NCI-H2029 (cell line): ENCODE results near the gene MTMR10.

Source experiments
- DNase-seq: peaks from one replicate; lab custom pipeline; 2025; lab: John Stamatoyannopoulos, UW

MTMR10 gene

DNA sequence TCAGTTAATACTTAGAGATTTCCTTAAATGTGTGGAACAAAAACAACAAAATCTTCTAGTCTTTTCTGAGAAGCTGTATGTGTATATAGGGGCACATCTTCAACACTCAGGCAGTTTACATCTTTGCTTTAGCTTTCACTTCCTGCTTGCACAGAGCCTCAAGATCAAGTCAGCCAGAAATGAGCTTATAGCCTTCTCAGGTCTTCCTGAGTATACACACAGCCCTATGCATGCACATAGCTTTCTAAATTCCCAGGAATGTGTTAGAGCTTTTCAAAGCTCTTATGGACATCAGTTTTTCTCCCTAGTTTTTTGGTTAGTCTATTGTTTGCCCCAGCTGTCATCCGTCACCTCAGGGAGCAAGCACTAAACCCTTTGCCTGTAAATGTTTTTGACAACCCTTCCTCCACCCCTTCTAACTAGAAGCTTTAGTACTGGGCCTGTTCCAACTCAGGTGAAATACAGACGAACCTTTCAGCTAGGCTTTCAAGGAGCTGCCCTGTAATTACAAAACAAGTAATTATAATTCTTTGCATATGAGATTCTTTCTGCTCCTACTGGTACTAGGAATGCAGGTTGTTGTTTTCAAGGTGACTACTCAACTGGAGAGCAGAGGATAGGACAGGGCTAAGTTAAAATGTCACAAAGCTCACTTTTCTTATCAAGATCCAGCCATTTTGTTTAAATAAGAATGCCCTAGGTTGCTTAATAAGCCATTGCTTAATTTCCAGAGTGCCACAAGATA lies 22.6 kb upstream of the MTMR10 start:
- DNase-seq = no peak

DNA sequence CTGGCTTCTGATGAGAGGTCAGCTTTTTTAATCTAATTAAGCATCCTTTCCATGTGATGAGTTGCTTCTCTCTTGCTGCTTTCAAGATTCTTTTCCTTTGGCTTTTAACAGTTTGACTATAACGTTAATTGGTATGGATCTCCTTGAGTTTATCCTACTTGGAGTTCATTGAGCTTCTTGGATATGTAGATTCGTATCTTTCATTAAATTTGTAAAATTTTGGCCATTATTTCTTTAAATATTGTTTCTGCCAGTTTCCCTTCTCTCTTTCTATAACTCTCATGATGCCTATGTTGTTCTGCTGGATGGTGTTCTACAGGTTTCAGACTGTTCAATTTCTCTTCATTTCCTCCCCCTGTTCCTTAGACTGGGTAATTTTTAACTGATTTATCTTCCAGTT lies 21.0 kb upstream of the MTMR10 start:
- no peak for DNase-seq

DNA sequence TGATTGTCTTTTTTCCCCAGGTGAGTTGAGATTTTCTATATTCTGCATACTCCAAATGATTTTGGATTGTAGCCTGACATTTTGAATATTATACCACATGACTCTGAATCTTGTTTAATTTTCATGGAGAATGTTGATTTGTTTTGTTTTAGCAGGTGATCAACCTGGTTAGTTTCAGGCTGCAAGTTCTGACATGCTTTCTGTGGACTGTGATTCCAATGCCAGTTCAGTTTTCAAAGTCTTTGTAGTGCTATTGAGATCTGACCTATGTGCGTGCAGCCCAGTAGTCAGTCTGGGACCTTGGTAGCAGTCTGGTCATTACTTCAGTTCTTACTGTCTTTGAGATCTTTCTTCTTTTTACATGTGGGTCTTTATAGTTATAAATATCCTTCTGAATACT lies 18.6 kb upstream of the MTMR10 start:
- no peak for DNase-seq

DNA sequence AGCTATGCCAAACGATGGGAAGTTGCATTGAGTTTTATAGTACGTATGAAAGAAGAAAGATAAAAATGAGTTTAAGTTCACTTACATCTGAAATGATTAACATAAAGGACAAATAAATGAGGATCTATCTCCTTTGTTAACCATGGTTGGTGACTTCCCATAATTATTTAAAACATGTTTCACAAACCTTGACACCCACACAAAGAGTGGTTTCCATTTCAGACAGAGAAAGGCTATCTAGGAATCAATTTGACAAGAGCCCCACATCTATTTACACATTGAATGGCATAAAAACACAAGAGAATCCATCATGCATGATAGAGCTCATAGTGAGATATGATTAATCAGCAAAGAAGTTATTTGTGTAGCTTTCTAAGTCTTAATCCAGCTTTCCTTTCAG lies 14.2 kb upstream of the MTMR10 start:
- no peak for DNase-seq

DNA sequence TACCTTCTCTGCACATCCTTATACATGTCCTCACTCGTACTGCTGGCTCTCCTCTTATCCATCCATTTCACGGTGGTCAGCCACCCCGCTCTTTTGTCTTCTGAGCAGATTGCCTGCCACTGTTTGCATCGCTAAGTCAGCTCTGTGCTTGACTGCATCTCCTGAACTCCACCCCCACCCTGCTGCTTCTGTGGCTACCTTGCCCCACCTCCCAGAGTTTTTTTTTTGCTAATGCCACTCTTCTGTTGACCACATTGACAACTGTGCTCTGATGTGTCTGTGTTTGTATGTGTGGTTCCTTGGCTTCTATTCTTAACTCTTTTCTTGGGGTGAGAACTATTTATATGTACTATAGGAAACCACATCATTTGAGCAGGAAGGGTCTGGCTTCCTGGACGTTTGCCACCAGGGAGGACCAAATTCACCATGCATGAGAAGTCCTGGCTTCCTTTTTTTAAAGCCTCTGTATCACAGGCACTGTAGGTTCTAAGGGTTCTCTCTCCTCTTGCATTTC lies 12.8 kb upstream of the MTMR10 start:
- no peak for DNase-seq

DNA sequence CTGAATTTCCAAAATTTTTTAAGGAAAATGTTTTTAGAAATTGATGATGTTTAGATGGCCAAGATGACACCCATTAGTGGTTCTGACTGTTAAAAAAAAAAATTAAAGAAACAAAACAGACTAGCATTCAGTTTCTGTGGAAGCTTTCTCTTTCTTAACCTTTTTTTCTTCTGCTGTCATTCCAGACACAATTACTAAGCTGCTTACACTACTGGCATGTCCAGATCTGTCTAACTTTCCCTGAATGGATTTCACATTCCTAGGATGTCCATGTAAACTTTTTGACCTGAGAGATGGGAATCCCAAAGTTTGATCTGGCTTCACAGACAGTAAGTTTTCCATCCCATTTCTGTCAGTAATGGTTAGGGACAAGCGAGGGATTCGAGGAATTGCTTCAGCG lies 10.3 kb upstream of the MTMR10 start:
- no peak for DNase-seq

DNA sequence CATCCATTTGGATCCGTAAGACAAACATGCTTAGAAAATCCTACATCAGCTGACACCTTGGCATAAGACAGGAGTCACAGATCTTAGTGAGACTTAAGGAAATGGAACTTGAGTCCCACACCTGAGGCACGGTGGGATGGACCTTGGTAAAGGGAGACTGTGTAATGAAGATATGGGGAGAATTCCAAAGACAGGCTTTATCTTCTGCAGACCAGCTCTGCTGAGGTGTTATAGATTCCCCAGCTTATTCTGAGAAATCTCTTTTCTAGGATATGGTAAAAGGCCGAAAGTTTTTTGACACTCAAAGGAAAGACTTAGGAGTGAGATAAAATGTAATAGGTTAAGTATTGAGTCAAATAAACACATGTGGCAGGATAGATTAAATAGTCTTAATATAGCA lies 8.3 kb upstream of the MTMR10 start:
- no peak for DNase-seq

DNA sequence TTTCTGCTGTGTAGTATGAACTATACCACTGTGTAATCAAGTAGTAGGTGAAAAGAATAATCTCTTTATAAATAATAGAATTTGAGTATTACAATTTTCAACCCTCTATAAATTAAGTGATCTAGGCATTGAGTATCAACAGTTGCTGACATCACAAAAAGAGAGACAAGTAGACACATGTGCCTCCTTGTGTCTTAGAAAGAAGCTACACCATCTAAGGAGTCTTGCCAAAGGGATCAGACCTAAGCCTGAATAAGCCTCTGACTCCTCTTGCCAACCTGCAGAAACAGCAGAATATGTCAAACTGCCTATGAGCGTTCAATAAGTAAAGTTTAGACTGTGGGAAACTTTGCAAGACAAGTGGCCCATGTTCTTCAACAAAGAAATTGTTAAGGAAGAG lies 5.8 kb upstream of the MTMR10 start:
- DNase-seq = no peak

DNA sequence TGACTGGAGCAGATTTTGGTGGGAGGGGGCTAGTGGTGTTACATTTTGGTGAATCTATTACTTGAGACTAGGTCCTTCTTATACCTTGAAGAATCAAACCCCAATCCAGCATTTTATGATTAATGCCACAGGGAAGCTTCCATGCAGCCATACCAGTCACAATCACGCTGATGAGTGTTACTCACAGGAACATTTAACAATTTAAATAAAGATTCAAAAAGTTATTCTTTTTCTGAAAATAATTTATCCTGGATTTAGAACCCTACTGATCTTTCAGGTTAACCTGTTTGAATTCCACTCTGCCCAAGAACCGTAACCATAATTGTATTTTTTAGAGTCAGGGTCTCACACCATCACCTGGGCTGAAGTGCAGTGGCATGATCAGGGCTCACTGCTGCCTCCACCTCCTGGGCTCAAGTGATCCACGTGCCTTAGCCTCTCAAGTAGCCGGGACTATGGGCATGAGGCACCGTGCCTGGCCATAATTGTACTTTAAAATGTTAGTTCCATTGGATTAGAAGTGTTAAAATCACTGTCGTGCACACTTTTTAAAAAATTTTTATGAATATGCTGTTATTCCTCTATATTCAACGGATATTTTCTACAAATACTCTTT lies 929 bp upstream of the MTMR10 start:
- DNase-seq = no peak

DNA sequence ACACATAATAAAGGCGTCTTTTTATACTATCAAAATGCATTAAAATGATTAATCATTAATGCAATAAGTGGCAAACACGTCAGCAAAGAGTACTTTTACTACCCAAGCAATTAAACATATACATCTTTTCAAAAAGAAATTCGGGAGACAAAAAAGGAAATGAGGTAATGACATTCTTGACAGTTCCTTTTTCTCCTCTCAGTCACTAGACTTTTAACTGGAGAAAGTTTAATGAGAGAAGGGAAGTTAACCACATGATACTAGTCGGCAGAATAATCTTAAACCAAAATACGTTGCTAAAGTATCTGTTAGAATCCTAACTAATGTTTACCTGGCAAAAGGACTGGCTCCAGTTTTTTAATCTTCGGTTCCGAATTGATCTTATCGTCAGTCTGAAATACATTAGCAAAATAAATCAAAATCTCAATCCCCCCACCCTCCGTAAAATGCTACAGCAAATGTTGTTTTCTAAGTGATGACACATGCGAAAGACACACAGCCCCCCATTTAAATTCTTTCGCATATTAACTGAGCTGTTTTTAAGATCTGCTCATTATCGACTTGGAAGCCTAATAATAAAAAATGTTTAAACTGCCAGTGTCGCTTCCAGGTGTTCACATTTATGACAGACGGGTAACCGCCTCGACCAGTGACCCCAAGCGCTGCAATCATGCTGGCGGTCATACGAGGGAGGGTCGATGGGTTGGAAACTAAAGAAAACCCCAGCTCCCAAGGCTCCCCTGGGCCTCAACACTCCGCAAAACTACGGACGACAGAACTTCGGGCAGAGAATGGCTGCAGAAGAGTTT lies 778 bp downstream of the MTMR10 start:
- no peak for DNase-seq

DNA sequence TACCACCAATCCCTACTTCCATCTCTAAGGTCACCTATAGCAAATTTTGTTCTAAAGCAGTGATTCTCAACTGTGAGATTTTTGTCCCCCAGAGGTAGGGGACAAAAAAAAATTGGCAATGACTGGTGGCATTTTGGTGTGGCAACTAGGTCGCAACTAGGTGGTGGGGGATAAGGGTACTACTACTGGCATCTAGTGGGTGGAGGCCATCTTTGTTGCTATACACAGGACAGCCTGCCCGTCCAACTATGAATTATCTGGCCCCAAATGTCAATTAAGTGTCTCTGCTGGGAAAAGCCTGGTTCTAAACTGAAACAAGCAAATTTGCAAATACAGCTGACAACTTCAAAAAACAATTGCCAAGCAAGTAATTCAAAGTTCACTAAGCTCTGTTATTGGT lies 1.4 kb downstream of the MTMR10 start:
- no peak for DNase-seq

DNA sequence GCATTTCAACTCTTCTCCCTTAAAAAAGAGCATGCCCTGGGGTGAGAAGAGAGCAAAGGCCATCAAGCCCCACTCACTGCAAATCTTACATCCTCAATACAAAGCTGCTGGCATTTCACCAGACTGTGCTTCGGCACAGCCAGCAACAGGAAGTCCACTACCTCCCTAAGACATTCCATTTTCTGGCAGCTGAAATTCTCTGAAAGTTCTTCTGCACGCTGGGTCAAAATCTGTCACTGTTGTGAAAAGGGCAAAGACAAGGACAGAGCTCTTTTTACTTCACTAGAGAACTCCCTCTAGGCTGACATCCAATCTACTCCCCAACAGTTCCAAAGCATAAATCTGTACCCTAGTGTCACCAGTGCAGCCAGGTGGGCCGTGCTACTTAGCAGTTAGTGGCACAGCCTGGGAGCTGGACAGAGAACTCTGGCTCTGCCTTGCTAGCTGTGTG lies 6.3 kb downstream of the MTMR10 start:
- DNase-seq = no peak

DNA sequence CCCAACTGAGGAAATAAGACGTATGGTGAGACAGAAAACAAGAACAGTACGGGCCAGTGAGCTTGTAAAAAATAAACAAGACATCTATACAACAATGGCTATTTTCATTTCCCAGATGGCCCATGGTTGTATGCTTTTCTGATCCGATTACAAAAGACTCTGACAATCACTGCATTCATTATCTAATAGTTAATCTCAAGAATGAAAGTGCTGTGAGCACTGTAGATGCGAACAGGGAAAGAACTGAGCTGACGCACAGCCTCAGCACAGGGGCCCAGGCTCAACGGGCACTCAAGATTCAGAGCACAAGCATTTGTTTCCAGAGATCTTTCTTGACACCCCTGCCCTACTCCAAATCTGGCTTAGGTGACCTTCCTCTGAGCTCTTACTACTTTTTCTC lies 6.9 kb downstream of the MTMR10 start:
- no peak for DNase-seq

DNA sequence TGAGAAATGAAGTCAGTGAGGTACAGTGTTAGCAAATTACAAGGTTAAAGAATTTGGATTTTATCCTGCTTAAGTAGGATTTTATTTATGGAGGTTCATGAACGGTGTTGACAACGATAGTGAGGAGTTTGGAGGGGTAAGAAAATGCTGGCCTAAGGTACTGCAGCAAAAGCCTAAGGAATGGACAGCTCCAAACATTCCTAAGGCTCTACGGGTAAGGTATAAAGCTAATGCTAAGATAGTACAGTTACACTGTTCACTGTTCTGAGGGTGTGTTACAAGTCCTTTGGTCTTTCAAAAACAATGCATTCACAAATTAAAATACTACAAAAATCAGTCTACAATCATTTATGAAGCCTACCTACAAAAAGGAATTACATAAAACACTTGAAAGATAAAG lies 7.3 kb downstream of the MTMR10 start:
- DNase-seq = no peak

DNA sequence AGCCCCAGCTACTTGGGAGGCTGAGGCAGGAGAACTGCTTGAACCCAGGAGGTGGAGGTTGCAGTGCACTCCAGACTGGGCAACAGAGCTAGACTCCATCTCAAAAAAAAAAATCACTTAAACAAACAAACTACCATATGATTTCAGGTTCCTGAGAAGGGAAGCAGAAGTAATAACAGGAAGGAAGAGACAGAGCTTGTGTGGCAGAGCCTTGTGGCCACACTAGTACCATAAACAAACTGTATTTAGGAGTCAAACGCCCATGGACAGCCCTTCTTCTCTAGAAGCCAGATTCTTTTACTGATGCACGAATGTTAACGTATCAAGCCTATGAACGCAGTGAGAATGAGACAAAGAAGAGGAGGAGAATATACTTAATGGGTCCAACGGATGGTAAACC lies 12.0 kb downstream of the MTMR10 start:
- DNase-seq = no peak

DNA sequence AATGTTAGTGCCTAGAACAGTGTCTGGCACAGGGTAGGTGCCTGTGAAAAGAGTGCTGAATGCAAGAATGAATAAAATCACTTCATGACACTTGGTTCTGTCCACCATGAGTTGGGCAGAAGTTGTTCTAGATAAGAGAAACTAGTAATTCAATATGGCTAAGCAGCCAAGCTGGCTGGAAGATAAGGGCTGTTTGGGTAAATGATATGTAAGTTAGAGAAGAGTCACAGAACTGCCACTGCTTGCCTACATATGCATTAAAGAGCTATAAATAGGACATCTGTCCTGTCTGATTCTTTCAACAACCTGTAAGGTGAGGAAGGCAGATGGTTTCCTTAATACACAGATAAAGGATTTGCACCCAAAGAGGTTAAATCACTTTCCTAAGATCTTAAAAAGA lies 13.1 kb downstream of the MTMR10 start:
- no peak for DNase-seq

DNA sequence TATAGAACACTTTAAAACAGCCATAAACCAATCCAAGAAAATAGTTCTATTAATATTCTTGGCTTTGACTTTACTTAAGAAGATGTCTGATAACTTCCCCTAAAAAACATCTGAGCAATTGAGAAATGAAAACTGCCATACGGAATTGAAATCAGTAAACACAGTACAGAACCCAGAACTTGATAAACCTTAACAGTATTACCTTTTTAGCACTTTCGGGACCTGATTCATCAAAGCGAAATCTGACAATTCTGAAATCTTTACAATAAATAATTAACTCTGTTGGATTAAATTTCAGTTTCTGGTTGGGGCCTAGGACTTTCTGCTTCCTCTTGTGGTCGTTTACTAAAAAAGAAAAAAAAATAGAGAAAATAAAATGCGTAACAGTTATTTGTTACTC lies 17.3 kb downstream of the MTMR10 start:
- DNase-seq = no peak

DNA sequence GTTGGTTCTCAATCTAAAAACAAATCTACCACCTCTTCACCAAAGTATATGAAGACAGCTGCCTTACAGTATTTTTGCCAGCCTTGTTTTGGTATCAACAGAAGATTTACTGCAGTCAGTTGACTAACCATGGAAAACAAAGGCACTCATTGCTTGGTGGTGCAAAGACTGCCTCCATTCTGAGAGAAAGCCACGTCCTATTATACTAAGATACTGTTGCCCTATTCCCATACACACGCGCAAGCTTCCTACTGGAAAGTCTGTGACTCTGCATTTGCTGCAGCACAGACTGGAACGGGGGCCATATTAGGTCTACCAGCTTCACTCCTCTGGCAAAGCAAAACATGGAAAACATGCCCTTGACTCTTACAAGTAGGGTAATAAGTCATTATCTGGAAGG lies 18.0 kb downstream of the MTMR10 start:
- no peak for DNase-seq

DNA sequence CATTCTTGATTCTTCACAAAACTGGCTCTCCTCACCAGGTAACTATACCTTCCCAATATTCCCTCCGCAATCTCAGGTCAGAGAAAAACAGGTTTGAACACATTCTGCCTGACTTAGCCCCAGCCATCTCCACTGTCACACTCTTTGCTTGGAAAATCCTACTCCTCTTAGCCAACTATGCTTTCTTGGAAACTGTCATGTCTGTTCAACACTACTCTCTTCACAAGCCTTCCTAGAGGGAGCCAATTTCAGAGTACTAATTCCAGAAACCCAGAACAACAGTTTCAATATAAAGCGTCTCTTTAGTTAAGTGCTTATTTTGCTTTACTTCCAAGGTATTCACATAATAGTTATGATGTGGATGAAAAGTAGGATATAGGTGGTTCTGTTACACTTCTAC lies 21.7 kb downstream of the MTMR10 start:
- DNase-seq = no peak

DNA sequence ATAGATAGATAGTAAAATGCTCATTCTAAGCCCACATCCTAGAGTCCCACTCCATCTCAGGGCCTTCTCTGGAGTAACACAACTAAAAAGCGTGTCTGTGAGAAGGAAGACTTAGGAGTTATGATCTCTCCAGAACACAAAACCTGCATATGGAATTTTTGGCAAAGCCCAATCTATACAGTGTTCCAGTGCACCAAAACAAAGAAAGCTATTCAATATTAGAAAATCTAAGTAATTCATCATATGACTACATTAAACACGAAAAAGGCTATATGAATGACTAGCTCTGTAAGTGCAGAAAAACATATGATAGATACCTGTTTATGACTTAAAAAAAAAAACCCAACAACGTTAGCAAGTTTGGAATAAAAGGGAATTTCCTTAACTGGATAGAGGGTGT lies 27.7 kb downstream of the MTMR10 start:
- no peak for DNase-seq

DNA sequence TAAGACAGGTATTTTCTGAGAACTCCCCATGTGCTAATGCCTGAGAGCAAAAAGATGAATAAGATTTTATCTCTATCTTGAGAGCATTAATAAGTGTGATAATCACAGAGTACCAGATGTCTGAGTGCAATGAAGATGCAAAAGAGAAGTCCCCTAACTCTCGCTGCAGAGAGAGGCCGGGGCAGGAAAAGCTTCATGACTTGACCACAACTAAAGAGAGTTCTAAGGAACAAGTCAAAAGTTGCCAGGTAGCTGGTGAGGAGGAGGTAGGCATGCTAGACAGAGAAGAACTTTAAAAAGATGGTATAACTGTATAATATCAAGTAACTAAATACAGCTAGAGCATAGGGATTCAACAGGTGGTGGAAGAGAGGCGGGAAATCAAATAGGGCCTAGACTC lies 28.8 kb downstream of the MTMR10 start:
- no peak for DNase-seq

DNA sequence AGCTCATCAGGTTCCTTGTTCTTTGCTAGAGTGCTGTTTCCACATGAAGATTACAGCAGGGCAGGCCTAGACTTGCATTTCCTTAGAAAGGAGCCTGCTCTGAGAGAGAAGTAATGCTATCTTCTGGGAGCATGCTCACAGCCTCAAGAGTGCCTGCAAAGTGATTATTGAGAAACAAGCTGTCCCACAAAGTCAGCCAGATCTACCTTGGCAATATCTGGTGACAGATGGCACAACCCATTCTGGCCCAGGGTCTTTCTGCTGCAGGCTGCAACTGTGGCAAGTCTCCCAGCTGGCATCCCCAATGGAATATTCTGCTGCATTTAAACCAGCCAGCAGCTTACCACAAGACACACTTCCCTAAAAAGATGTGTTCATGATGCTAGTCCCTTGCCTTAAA lies 29.3 kb downstream of the MTMR10 start:
- no peak for DNase-seq

DNA sequence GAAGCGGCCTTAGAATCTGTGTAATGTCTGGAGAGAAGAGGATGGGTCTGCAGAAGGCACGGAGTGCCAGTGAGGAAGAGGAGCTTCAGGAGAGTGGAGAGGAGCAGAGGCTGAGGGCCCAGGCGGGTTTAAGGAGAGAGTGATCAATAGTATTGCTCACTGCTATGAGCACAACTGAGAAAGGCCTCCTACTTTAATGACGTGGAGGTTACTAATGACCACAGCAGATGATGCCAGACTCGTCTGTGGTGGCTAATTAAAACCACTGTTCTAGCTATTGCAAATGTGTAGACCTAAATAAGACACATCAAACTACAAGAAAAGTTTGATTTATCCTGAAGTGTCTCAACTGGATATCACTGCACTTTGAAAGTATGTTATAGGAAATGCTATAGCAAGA lies 33.2 kb downstream of the MTMR10 start:
- DNase-seq = no peak
